ENCODE data around the gene HLX.

Gene HLX

DNA sequence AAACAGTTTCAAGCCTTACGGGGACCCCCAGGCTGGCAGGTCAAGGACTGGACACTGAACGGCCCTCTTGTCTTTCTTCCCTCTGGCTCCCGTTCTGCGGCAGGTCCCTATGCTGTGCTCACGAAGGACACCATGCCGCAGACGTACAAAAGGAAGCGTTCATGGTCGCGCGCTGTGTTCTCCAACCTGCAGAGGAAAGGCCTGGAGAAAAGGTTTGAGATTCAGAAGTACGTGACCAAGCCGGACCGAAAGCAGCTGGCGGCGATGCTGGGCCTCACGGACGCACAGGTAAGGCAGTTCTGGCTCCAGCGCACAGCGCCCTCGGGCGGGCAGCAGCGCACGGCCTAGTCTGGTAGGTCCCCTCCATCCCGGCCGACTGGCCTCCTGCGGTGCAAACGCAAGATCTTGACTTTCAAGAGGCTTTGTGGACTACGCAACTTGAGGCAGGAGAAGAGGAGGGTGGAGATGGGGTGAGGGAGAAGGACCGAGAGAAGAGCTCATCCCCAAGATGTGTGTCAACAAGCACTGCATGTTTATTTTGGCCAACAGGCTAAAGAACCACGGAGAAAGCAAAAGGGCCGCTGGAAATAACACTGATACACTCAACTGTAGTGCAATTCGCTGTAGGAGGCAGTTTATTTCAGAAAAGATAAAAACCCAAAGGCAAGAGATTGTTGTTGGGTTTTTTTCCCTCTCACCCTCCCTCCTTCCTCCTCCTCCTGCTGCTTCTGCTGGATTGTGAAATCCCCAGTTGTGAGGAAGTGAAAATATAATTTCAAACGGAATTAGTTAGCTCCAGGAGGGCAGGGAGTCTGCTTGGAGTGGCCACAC, 3.0 kb downstream of the HLX start:
- DNase-seq, result no peak

DNA sequence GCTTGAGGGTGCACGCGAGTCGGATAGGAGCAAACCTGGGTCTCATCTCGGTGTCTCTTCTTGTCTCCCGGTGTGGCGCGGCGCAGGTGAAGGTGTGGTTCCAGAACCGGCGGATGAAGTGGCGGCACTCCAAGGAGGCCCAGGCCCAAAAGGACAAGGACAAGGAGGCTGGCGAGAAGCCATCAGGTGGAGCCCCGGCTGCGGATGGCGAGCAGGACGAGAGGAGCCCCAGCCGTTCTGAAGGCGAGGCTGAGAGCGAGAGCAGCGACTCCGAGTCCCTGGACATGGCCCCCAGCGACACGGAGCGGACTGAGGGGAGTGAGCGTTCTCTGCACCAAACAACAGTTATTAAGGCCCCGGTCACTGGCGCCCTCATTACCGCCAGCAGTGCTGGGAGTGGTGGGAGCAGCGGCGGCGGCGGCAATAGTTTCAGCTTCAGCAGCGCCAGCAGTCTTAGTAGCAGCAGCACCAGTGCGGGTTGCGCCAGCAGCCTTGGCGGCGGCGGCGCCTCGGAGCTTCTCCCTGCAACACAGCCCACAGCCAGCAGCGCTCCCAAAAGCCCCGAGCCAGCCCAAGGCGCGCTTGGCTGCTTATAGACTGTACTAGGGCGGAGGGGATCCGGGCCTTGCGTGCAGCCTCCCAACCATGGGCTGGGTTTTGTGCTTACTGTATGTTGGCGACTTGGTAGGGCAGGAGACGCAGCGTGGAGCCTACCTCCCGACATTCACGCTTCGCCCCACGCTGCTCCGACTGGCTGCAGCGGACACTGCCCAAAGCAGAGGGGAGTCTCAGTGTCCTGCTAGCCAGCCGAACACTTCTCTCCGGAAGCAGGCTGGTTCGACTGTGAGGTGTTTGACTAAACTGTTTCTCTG, 5.1 kb downstream of the HLX start:
- no peak for DNase-seq

- no peak for DNase-seq
These were observed 6.0 kb downstream of the HLX start for GRCh38 chr1:220884981-220885918.

DNA sequence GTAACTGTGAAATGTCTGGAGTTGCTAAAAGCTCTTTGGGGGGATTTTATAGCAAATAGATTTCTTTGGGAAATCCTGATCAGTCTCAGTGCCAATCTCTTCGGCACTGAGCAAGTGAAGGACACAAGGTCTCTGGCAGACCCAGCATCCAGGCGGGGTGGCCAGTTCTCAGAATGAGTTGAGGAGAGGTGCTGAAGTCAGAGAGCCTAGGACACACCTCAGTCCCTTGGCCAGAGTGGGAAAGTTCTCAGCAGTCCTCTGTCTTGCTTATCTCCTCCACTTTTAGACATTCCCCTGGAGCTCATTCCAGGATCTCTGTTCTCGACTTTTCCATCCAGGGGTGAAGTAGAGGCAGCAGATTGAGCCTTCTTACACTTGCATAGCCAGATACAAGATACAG, 6.7 kb downstream of the HLX start:
- DNase-seq, result no peak

DNA sequence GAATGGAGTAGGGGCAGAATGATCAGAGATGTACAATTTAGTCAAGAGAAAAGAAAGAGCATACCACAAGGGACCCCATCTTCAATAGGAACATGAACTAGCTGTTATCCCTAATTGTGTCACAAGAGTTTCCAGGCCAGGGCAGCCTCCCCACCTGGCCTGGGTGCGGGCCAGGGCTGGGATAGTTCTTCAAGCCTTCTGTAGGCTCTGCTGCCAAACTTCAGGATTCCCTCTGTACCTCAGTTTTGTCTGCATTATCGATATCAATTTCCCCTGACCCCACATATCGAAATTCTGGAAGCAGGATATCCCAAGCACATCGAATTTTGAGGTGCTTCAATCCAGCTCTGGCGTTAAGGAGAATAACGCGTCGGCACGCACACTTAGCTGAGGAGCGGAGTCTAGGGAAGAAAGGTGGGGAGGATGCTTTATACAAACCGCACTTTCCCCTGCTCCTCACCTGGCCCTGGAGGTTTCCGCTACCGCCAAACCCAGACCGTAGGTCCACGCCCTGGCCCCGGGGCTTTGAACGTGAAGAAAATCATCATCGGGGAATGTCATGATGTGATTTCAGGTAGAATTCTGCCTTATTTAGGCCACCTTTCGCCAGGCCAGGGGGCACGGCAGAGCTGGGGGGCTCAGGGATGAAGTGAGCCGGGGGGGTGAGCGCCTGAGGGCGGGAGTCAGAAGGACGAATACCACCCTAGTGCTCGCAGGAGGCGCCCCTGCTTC, 7.4 kb downstream of the HLX start:
- no peak for DNase-seq

DNA sequence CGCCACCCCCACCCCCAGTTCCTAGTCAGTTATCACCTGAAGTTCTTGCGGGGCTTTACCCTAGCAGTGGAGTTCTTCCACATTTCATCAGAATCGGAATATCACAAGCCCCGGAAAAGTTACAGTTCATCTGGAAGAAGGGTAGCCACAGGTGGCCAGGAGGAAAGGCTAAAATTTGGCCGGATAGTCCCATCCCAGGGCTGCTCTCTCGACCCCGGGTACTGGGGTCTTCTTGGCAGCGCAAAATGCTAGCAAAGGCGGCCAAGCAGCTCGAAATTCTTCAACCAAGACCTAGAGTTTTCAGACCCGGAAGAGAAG, 7.9 kb downstream of the HLX start:
- DNase-seq, result no peak

- no peak for DNase-seq
These were observed 8.5 kb downstream of the HLX start for GRCh38 chr1:220887520-220888416.

- DNase-seq, result no peak
These were observed 9.3 kb downstream of the HLX start for GRCh38 chr1:220888417-220888986.

GRCh38 chr1:220889333-220889732, 10.1 kb downstream of the HLX start:
- no peak for DNase-seq

- DNase-seq, result no peak
These were observed 10.6 kb downstream of the HLX start for GRCh38 chr1:220889848-220890287.

DNA sequence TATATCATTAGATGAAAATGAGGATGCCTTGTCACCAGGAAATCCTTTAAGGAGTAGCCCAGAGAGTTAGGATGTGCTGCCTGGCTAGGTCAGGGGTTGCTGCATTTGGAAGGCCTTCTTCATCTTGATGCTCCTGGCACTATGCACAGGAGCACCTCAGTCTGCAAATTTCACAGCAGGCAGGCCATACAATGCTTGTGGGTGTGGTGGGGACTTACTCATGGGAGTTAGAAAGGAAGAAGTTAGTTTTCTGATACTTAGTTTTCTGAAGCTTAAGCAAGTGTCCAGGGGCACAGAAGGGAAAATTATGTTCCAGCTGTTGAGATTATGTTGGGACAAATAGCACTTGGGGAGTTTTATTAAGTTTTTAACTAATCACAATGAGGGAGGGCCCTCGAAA, 11.4 kb downstream of the HLX start:
- no peak for DNase-seq

DNA sequence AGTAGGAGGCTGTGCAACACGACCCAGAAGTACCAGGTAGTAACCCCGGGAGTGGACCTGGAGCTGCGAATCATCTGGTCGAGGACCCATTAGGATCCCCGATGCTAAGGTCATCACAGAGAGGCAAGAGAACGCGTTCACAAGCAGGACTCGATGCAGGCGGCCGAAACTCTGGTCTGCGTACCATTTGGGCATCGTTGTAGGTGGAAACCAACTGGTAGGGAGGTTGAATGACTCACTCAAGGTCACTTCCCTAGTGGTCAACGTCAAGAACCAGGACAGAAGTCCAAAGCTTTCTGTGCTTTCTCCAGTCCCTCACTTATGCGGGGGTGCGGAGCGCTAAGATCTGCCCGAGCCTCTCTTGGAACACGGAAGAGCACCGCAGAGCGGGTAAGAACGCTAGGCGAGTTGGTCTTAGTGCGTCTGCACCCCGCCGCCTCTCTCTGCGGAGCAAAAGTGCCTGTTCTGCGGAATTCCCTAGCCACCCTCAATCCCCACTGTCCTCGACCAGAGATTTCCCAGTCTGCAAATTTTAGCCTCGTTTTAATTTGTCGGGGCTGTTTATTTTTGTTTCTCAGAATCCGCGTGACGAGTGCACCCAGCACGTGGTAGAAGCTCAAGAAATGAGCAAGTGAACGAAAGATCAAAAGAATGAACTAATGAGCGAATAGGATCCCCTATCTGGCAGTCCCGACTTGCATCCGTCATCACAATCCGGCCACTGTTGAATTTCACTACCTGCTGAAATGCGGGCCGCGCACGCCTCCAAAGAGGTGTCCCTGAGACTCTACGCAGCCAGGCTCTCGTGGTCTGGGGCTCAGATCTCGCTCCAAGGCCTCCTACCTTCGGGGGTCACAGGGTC, 12.2 kb downstream of the HLX start:
- DNase-seq, result no peak

DNA sequence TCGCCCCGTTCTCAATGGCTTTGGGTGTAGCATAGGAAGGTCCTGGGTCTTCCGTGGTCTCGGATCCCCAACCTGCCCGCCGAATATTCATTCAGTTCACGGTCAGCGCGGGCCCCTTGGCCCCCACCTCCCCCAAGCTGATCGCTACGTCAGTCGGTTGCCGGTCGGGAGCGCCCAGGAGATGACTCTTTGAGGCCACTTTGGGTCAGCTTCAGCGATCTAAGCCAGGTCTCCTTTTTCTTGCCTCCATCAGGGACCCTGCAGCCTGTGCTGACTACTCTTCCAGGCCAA, 12.8 kb downstream of the HLX start:
- DNase-seq, result no peak

- peak; percentile 21 for DNase-seq
These were observed 13.9 kb downstream of the HLX start for GRCh38 chr1:220892997-220893700.

DNA sequence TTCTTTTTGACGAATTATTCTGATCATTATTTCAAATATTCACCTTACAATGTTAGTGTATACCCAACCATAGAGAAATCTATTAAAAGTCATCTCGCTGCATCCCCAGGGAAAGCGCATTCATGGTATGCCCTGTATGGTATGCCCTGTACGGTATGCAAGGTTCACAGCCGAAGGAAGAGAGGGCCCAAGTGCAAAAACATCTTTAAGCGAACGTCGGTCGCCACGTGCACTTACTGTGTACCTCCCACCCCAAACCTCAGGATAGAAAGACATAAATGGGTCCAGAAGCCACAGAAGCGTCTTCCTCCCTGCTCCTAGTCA, 14.4 kb downstream of the HLX start:
- no peak for DNase-seq

DNA sequence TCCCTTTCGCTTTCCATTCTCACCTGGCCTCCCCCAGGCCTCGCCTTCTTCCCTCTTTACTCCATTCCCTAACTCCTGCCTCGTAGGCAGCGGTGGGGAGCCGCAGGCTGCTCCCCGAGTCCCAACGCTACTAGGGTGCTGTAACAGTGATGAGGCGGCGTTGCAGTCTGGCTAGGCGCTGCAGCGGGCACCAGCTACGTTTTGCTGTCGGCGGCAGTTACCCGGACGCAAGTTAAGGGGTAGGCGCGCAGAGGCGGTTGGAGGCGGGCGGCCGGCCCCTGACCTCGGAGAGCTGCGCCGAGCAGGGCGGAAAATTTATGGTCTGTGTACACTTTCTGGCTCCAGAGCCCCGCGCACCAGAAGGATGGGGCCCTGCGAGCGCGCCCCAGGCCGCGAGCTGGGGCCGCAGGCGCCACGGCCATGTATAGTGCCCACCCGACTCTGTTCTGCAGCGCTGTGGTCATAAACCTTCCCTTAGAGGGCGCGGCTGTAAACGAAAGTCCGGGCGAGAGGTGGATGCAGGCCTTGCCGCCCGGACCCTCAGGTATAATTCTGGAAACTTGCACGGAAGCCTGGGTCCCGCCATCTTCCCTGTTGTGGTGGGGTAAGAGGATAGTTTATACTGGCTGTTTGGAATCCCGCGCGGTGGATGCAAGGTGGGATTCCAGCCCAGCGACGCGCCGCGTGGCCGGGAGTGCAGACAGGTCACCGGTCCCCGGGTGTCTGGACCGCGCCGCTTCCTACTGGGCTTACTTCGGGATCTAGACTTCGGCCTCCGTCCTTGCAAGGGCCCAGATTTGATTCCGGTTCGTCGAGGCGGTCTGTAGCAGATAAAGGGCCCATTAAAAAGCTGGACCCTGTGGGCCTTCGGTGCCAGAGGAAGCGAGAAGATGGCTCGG, 15.0 kb downstream of the HLX start:
- no peak for DNase-seq

- DNase-seq, result no peak
These were observed 15.6 kb downstream of the HLX start for GRCh38 chr1:220894924-220895256.

- DNase-seq, result no peak
These were observed 16.2 kb downstream of the HLX start for GRCh38 chr1:220895412-220895946.
